ENCODE data around the gene MYLIP.

The MYLIP gene

GRCh38 chr6:16128759-16129622, at the start of gene MYLIP:
TSS of gene MYLIP (plus strand) at chr6:16129086. CDS start at chr6:16129323, 237 bp downstream.
- peak within 1 kb of the TSS; percentile 62 for H3K4me3 ChIP-seq (ENCODE audit: low read depth, low read length)

DNA sequence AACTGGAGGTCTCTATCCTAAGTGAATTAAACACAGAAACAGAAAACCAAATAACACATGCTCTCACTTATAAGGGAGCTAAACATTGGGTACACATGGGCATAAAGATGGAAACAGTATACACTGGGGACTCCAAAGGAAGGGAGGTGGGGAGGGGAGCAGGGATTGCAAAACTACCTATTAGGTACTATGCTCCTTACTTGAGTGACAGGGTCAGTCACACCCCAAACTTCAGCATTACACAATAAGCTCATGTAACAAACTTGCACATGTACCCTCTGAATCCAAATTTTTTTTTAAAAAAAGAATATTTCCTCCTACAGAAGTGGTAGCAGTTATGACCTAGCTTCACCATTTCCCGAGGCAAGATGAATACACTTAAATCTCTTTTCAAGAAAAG, 49.5 kb upstream of the MYLIP start:
- H3K4me3 ChIP-seq (ENCODE audit: low read depth, low read length): no peak overlapping the region

- H3K4me3 ChIP-seq (ENCODE audit: low read depth, low read length): no peak overlapping the region
These were observed 48.7 kb upstream of the MYLIP start for GRCh38 chr6:16080204-16080603.

GRCh38 chr6:16081326-16081725, 47.6 kb upstream of the MYLIP start:
- no peak overlapping the region for H3K4me3 ChIP-seq (ENCODE audit: low read depth, low read length)

DNA sequence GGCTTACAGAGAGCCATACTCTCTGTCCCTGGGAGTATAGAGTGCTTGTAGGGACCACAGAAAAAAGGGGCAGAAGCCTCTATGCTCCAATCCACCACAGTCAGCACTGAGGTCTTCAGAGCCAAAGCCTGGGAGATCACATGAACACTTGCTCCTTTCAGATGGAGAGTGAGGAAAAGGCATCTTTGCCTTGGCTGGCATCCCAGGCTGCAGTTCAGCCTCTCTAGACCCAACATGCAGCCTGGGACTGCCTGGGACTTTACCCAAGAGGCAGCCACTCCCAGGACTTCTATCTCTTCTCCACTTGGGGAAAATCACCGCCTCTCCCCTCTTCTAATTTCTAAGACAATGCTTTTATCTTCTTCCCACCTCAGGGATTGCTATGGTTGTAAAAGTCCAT, 46.5 kb upstream of the MYLIP start:
- no peak overlapping the region for H3K4me3 ChIP-seq (ENCODE audit: low read depth, low read length)

- no peak overlapping the region for H3K4me3 ChIP-seq (ENCODE audit: low read depth, low read length)
These were observed 41.9 kb upstream of the MYLIP start for GRCh38 chr6:16086965-16087364.

- no peak overlapping the region for H3K4me3 ChIP-seq (ENCODE audit: low read depth, low read length)
These were observed 41.5 kb upstream of the MYLIP start for GRCh38 chr6:16087386-16087785.

- H3K4me3 ChIP-seq (ENCODE audit: low read depth, low read length): no peak overlapping the region
These were observed 40.5 kb upstream of the MYLIP start for GRCh38 chr6:16088409-16088808.

- H3K4me3 ChIP-seq (ENCODE audit: low read depth, low read length): no peak overlapping the region
These were observed 39.4 kb upstream of the MYLIP start for GRCh38 chr6:16089232-16090062.

DNA sequence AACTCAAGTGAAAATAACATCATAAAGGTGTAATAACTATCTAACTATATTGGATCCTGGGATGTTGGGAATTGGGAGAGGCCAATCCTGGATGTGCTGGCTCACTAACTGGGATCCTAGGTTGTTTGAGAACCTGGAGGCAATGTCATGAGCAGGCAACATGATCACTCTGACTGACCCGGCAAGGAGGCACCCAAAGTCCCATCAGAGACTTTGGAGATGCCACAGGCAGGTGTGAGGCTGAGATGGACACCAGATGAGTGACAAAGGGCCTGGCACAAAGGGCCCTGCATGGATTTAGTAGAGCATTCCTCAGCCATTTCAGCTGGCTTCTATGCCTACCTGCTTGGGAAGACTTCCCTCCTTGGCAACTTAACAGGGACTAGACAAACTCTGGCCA, 38.4 kb upstream of the MYLIP start:
- H3K4me3 ChIP-seq (ENCODE audit: low read depth, low read length): no peak overlapping the region

DNA sequence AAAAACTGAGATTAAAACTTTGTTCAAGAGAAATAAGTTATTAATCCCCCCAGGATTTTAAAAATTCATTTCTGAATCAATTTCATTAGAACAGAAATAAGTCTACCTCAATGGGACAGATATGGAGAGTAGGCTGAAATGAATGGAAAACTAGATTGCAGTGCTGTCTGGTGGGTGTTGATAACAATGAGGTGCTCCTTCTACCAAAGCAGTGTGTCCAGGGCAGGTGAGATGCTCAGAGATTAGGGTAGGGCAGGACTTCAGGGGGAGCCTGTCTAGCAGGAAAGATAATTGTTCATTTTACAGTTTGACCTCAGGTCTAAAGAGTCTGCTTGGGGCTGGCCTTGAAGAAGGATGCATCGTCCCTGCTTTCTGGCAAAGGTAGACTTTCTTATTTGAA, 38.0 kb upstream of the MYLIP start:
- no peak overlapping the region for H3K4me3 ChIP-seq (ENCODE audit: low read depth, low read length)

- no peak overlapping the region for H3K4me3 ChIP-seq (ENCODE audit: low read depth, low read length)
These were observed 36.7 kb upstream of the MYLIP start for GRCh38 chr6:16092140-16092539.

DNA sequence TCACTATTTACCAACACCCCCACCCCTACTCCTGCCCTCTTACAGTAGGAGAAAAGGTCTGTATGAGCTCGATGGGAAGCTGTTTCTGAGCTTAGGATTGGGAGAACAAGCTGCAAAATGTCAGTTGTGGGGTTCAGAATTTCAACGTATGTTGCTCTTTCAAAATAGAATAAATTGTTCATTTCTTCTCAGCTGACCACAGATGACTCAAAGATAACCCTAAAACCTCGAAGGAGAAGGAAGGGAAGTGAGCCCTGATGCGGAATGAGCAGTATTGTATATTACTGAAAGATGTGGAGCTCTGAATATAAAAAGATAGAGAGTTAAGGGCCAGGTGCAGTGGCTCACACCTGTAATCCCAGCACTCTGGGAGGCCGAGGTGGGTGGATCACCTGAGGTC, 35.9 kb upstream of the MYLIP start:
- H3K4me3 ChIP-seq (ENCODE audit: low read depth, low read length): no peak overlapping the region

DNA sequence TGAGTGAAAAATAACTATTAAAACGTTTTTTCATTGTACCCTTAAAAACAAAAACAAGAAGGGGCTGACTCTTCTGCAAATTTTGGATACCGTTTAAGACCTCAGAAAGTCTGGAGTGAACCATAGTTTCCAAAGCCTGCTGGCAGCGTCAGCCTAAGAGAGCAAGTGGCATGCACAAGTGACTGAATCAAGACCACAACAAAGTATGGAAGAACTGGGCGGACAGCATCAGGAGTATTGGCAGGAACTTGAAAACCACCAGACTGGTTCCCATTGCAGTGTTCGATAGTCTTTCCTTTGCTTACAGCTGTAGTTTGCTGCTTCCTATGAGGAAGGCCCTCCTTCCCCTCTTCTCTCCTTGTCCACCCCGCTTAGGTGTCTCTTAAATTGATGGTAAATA, 33.7 kb upstream of the MYLIP start:
- H3K4me3 ChIP-seq (ENCODE audit: low read depth, low read length): no peak overlapping the region

DNA sequence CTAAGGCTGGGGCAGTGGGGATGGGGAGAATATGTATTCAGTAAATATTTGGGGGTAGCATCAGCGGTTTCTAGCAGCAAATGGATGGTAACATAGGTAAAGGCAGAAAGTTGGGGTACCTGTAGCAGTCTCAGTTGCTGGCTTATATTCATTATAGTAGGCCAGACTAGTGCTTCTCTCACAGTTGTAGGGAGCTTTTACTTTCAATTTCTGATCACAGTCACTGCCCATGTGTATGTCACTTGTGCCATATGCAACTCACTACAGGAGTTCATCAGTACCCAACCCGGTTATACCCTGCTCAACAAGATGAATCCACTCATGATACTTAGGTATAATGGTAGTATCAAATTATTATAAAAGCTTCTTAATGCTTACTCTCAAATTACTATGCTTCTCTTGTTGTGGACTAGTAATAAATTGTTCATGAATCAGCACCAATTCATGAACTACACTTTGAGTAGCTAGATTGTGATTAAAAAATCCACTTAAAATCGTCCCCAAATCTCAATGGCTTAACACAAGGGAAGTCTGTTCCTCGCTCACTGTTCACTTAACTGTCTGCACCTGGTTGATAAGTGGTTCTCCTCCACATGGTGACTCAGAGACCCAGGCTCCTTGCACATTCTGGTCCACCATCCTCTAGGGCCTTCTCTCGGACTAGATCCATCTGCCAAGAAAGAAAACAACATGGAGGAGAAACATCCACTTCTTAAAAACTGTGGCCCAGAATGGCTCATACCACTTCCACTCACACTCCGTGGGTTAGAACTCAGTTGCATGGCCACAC, 31.3 kb upstream of the MYLIP start:
- no peak overlapping the region for H3K4me3 ChIP-seq (ENCODE audit: low read depth, low read length)

GRCh38 chr6:16098211-16098610, 30.7 kb upstream of the MYLIP start:
- no peak overlapping the region for H3K4me3 ChIP-seq (ENCODE audit: low read depth, low read length)

GRCh38 chr6:16102208-16102607, 26.7 kb upstream of the MYLIP start:
- H3K4me3 ChIP-seq (ENCODE audit: low read depth, low read length): no peak overlapping the region

GRCh38 chr6:16103722-16104121, 25.2 kb upstream of the MYLIP start:
- no peak overlapping the region for H3K4me3 ChIP-seq (ENCODE audit: low read depth, low read length)

GRCh38 chr6:16104624-16105433, 24.1 kb upstream of the MYLIP start:
- H3K4me3 ChIP-seq (ENCODE audit: low read depth, low read length): no peak overlapping the region

- H3K4me3 ChIP-seq (ENCODE audit: low read depth, low read length): no peak overlapping the region
These were observed 23.0 kb upstream of the MYLIP start for GRCh38 chr6:16105854-16106253.

All from iPS-11a (cell line).